ENCODE measurements around the gene MAPK8IP2.
"Not testable (repeated sequence)": the region's sequence is repeated elsewhere in the genome, so short reads cannot be mapped to it uniquely, and the experiment has no call there.

The MAPK8IP2 gene

DNA sequence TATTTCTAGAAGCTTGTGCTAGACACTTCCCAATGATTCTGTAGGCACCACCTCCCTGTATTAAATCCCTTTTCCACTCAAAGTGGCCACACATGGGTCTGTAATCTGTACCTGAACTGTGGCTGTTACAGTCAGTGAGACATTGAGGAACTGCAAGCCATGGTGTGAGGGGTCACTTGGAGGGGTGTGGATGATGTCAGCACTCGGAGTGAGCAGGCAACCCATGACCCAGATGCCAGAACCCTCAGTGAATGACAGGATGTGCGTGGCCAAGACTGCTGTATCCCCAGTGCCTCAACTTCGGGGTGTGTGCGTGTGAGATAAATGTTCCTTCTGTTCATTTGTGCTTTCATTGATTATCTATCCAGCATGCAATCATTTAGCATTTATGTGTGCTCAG lies 57.3 kb downstream of the MAPK8IP2 start:
- Histone ChIP-seq H3K4me1 (ENCODE audit: control insufficient read depth, insufficient read depth, low read length) (peaks cover 18% of the 10 kb centered on the region), H3K4me2 (ENCODE audit: low read length) (no peak overlapping the region), H3K9ac (ENCODE audit: low read depth, low read length) (no peak overlapping the region), H3K4me3 (ENCODE audit: low read length) (no peak overlapping the region), H3K27me3 (ENCODE audit: control insufficient read depth, insufficient read depth, low read length) (no peaks in the 10 kb centered on the region), H3K36me3 (ENCODE audit: insufficient read depth, low read length) (no peaks in the 10 kb centered on the region), H3K9me3 (replicated peaks; ENCODE audit: low read length) (no peaks in the 10 kb centered on the region)

DNA sequence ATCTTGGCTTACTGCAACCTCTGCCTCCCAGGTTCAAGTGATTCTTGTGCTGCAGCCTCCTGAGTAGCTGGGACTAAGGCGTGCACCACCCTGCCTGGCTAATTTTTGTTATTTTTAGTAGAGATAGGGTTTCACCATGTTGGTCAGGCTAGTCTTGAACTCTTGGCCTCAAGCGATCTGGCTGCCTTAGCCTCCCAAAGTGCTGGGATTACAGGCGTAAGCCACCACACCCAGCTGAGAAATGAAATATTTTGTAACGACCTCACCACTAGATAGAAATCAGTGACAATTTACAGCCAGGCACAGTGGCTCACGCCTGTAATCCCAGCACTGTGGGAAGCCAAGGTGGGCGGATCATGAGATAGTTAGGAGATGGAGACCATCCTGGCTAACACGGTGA lies 59.1 kb downstream of the MAPK8IP2 start:
- not testable (repeated sequence) for H3K9me3 ChIP-seq (replicated peaks; ENCODE audit: low read length); H3K27me3 ChIP-seq (ENCODE audit: control insufficient read depth, insufficient read depth, low read length); H3K36me3 ChIP-seq (ENCODE audit: insufficient read depth, low read length); H3K4me3 ChIP-seq (ENCODE audit: low read length); H3K4me2 ChIP-seq (ENCODE audit: low read length); H3K9ac ChIP-seq (ENCODE audit: low read depth, low read length)
- H3K4me1 ChIP-seq (ENCODE audit: control insufficient read depth, insufficient read depth, low read length), result peaks cover 18% of the 10 kb centered on the region

DNA sequence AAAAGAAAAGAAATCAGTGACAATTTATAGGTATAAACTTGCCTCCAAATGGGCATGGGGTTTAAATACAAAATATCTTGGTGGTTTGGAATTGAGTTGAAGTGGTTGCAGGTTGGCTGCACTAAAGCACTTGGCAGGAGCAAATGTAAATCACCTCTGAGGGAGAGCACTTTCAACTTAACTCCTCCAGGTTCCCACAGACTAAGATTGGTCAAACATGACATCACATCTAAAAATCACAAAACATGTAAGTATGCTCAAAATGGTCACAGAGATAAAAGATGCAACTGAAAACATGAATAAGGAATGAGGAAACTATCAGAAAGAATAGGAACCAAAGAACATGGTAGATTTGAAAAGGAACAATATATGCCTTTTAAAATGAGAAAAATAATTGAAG lies 59.7 kb downstream of the MAPK8IP2 start:
- no peaks in the 10 kb centered on the region for H3K27me3 ChIP-seq (ENCODE audit: control insufficient read depth, insufficient read depth, low read length)
- H3K4me1 ChIP-seq (ENCODE audit: control insufficient read depth, insufficient read depth, low read length), result peaks cover 18% of the 10 kb centered on the region

More for the DNA sequence above, 59.7 kb downstream of the MAPK8IP2 start:
- Histone ChIP-seq H3K4me2 (ENCODE audit: low read length) (no peak overlapping the region), H3K36me3 (ENCODE audit: insufficient read depth, low read length) (no peaks in the 10 kb centered on the region), H3K9ac (ENCODE audit: low read depth, low read length) (no peak overlapping the region), H3K9me3 (replicated peaks; ENCODE audit: low read length) (no peaks in the 10 kb centered on the region), H3K4me3 (ENCODE audit: low read length) (no peak overlapping the region)
